K562 (cell line): Measurements from ENCODE around the gene IGDCC3. TPM values are rescaled to one million over a fixed set of nuclear protein-coding genes. Genes with fewer than 3 reads are reported as not detected.

ENCODE experiments used
- ATAC-seq: fragments of 200-7000 bp; cut with Tn5 transposase; 3 replicates; pipeline ENCODE4 v1.9.1; 2020; ENCODE audit warnings: moderate library complexity
- BruUV-seq: library from RNA; stranded (reverse); fragments of 400-500 nt; replicated peaks from 2 replicates; lab custom pipeline; 2021; lab: Mats Ljungman, UMichigan
- CTCF ChIA-PET: fragments of 300-600 bp; formaldehyde crosslinking; extraction: SDS; loops from one replicate; lab custom pipeline; 2021; ENCODE audit warnings: low intra/inter-chr PET ratio; lab: Yijun Ruan, JAX
- POLR2A ChIA-PET: fragments of 300-600, 350-650 bp; sonication (Branson Sonifier 250); formaldehyde crosslinking; extraction: SDS; loops from one replicate; lab custom pipeline; 2021; ENCODE audit warnings: antibody characterized with exemption, inconsistent platforms; lab: Yijun Ruan, JAX
- DNase-seq, 4 experiments: peaks; one replicate each; pipeline versions ENCODE4 v3.0.0 to v3.0.0-alpha.2; 2011 to 2018; ENCODE audit warnings: low spot score in 3 of 4, mixed read lengths in 3 of 4; ENCODE audit errors: extremely low read depth in 1 of 4
- FAIRE-seq: peaks from 2 replicates; lab custom pipeline; 2011; peaks lifted over from hg19 to GRCh38; lab: Jason Lieb, UNC
- H2AFZ ChIP-seq: 2 replicates; pipeline ENCODE4 v1.6.0; 2011; ENCODE audit warnings: low read depth, low read length, control low read depth, inconsistent platforms
- H3K27ac ChIP-seq: fragments of 200-600 bp; 3 replicates; pipeline ENCODE4 v1.8.0; 2011; ENCODE audit warnings: low read depth, mild to moderate bottlenecking, control low read depth, inconsistent platforms, low read length, moderate library complexity, mixed read lengths; ENCODE audit errors: extremely low read depth
- H3K27me3 ChIP-seq, 2 experiments: fragments of 300-600 bp in 1 of 2; 2 replicates in 1 of 2; 3 replicates in 1 of 2; pipeline versions ENCODE4 v1.6.0 to v1.8.0; 2011; ENCODE audit warnings: inconsistent platforms in 2 of 2, low read length in 2 of 2, mild to moderate bottlenecking in 1 of 2, mixed read lengths in 1 of 2, moderate library complexity in 1 of 2; ENCODE audit not compliant: control insufficient read depth in 2 of 2, insufficient read depth in 2 of 2
- H3K36me3 ChIP-seq: fragments of 300-600 bp; 3 replicates; pipeline ENCODE4 v1.8.0; 2011; ENCODE audit warnings: mild to moderate bottlenecking, low read length, inconsistent platforms; ENCODE audit not compliant: control insufficient read depth, insufficient read depth
- H3K4me1 ChIP-seq, 2 experiments: fragments of 200-600 bp in 1 of 2; replicated peaks in 1 of 2; 2 replicates in 1 of 2; 3 replicates in 1 of 2; pipeline versions ENCODE4 v1.5.1 to v1.8.0; 2011; ENCODE audit warnings: inconsistent platforms in 2 of 2, low read length in 2 of 2, mild to moderate bottlenecking in 1 of 2, mixed read lengths in 1 of 2, moderate library complexity in 1 of 2; ENCODE audit not compliant: control insufficient read depth in 2 of 2, insufficient read depth in 2 of 2
- H3K4me2 ChIP-seq: 2 replicates; pipeline ENCODE4 v1.6.1; 2011; ENCODE audit warnings: low read length, control low read depth, inconsistent platforms, mixed read lengths; ENCODE audit not compliant: insufficient read depth
- H3K4me3 ChIP-seq: fragments of 200-600 bp; sonication (generic), shearing (Covaris generic); 2 replicates; pipeline ENCODE4 v1.5.1; 2016; ENCODE audit warnings: control low read depth, inconsistent platforms
- H3K79me2 ChIP-seq: fragments of 200-600 bp; 3 replicates; pipeline ENCODE4 v1.8.0; 2011; ENCODE audit warnings: low read length, inconsistent platforms; ENCODE audit not compliant: control insufficient read depth, insufficient read depth
- H3K9ac ChIP-seq, 2 experiments: 2 replicates each; pipeline versions ENCODE4 v1.6.0 to v1.6.1; 2011; ENCODE audit warnings: low read depth in 2 of 2, low read length in 2 of 2, control low read depth in 1 of 2, inconsistent platforms in 1 of 2, mild to moderate bottlenecking in 1 of 2, mixed read lengths in 1 of 2; ENCODE audit not compliant: insufficient read depth in 1 of 2
- H3K9me1 ChIP-seq: one replicate; pipeline ENCODE4 v1.6.0; 2011; ENCODE audit warnings: inconsistent platforms, mild to moderate bottlenecking, low read length, moderate library complexity; ENCODE audit not compliant: control insufficient read depth, insufficient read depth
- H3K9me3 ChIP-seq: replicated peaks from 2 replicates; pipeline ENCODE4 v1.5.1; 2011; ENCODE audit warnings: low read depth, low read length, inconsistent platforms; ENCODE audit not compliant: control insufficient read depth, insufficient read depth
- H4K20me1 ChIP-seq: replicated peaks from 2 replicates; pipeline ENCODE4 v1.6.1; 2011; ENCODE audit warnings: low read length, inconsistent platforms, mixed read lengths; ENCODE audit not compliant: control insufficient read depth, insufficient read depth
- EHMT2 ChIP-seq: fragments of 450-650 bp; IDR thresholded peaks from 2 replicates; pipeline ENCODE4 v1.6.1; 2018; ENCODE audit warnings: antibody characterized with exemption
- GABPB2 ChIP-seq: fragments of 250-450 bp; sonication (Bioruptor Pico); conservative IDR thresholded peaks from 2 replicates; pipeline ENCODE4 v1.5.1; 2021; ENCODE audit warnings: mild to moderate bottlenecking
- IFI16 ChIP-seq: fragments of 250-450 bp; sonication (Bioruptor Pico); IDR thresholded peaks from 2 replicates; pipeline ENCODE4 v2.1.2; 2022; ENCODE audit warnings: mild to moderate bottlenecking, inconsistent platforms
- NELFE ChIP-seq: IDR thresholded peaks from 2 replicates; pipeline ENCODE4 v1.6.1; 2011; ENCODE audit warnings: mild to moderate bottlenecking; ENCODE audit not compliant: insufficient read depth, insufficient read length
- PML ChIP-seq: IDR thresholded peaks from 2 replicates; pipeline ENCODE4 v1.6.1; 2012; ENCODE audit warnings: low read length, inconsistent platforms
- POLR2A ChIP-seq: fragments of 450-650 bp; conservative IDR thresholded peaks from 2 replicates; pipeline ENCODE4 v1.6.1; 2016
- POLR2AphosphoS5 ChIP-seq: IDR thresholded peaks from 2 replicates; pipeline ENCODE4 v1.6.1; 2011; ENCODE audit warnings: mild to moderate bottlenecking, low read depth, low read length, moderate library complexity; ENCODE audit not compliant: control insufficient read depth, insufficient read depth
- PTRF ChIP-seq: fragments of 450-650 bp; IDR thresholded peaks from 2 replicates; pipeline ENCODE4 v1.6.1; 2016; ENCODE audit warnings: mild to moderate bottlenecking, missing genetic modification characterization, missing compliant biosample characterization
- RBFOX2 ChIP-seq: fragments of 200-400 bp; formaldehyde crosslinking; IDR thresholded peaks from 2 replicates; pipeline ENCODE4 v1.6.1; 2017; ENCODE audit warnings: low read depth, mild to moderate bottlenecking, low read length, moderate library complexity
- RFX7 ChIP-seq: fragments of 250-450 bp; sonication (Bioruptor Pico); IDR thresholded peaks from 2 replicates; pipeline ENCODE4 v1.5.1; 2021; ENCODE audit warnings: mild to moderate bottlenecking
- SLC30A9 ChIP-seq: fragments of 250-450 bp; sonication (Bioruptor Pico); IDR thresholded peaks from 2 replicates; pipeline ENCODE4 v1.8.0; 2022; ENCODE audit warnings: mild to moderate bottlenecking, moderate library complexity
- SMAD4 ChIP-seq: fragments of 250-450 bp; sonication (Bioruptor Pico); conservative IDR thresholded peaks from 2 replicates; pipeline ENCODE4 v1.8.0; 2021; ENCODE audit warnings: inconsistent platforms, mild to moderate bottlenecking, moderate library complexity
- SUPT5H ChIP-seq: fragments of 450-650 bp; IDR thresholded peaks from 2 replicates; pipeline ENCODE4 v1.6.1; 2016
- TAF1 ChIP-seq: IDR thresholded peaks from 2 replicates; pipeline ENCODE4 v1.6.1; 2011; ENCODE audit warnings: mild to moderate bottlenecking, low read length, moderate library complexity; ENCODE audit not compliant: insufficient read depth, control insufficient read depth, severe bottlenecking; ENCODE audit errors: extremely low read depth
- TBP ChIP-seq: optimal IDR thresholded peaks from 2 replicates; pipeline ENCODE3; 2011; ENCODE audit warnings: low read depth, low read length, improper control_type of control experiment
- YY1 ChIP-seq, 3 experiments: IDR thresholded peaks; 2 replicates each; pipeline ENCODE4 v1.6.1; 2011; ENCODE audit warnings: low read length in 2 of 3, mild to moderate bottlenecking in 2 of 3, moderate library complexity in 2 of 3, borderline replicate concordance in 1 of 3, control low read depth in 1 of 3, low read depth in 1 of 3; ENCODE audit not compliant: insufficient read depth in 3 of 3, insufficient replicate concordance in 2 of 3, control insufficient read depth in 1 of 3, insufficient read length in 1 of 3; ENCODE audit errors: extremely low read depth in 1 of 3
- ZNF431 ChIP-seq: sonication (generic); formaldehyde crosslinking; IDR thresholded peaks from 2 replicates; pipeline ENCODE4 v1.8.0; 2022; ENCODE audit warnings: mild to moderate bottlenecking, missing genetic modification reagents
- WGBS: fragments of 100-300 bp; shearing (Covaris generic); methylation state at CpG from one replicate; pipeline ENCODE4 v1.1.6; 2016; ENCODE audit warnings: low coverage, mixed read lengths; ENCODE audit not compliant: insufficient coverage; ENCODE audit errors: missing lambda C conversion rate; 5-methylcytosine and 5-hydroxymethylcytosine counted together
- in situ Hi-C: fragments of 300-500 bp; cut with MboI; formaldehyde crosslinking; loops from 4 replicates; pipeline ENCODE4 v1.15.0; 2018; ENCODE audit warnings: inconsistent platforms, mixed read lengths
- intact Hi-C: fragments of 100-400 bp; cut with micrococcal nuclease; formaldehyde crosslinking; loops from 2 replicates; pipeline ENCODE4 v1.14.2; 2022
- polyA plus RNA-seq, 8 experiments: library from polyadenylated mRNA; depleted of rRNA in 4 of 8; stranded (reverse) in 5 of 8; unstranded in 3 of 8; fragments of >200 nt; fragmentation: Nextera tagmentation in 2 of 8; fragmentation: Illumina TruSeq in 1 of 8; extraction: Ambion mirVana in 2 of 8; extraction: Trizol in 1 of 8; gene quantifications; 2 replicates each; pipeline versions ENCODE4 v1.2.1 to v1.2.3, GENCODE V29; 2011 to 2014; ENCODE audit warnings: inconsistent platforms in 1 of 8, missing spikeins in 1 of 8
- total RNA-seq, 7 experiments: library from RNA; depleted of rRNA in 6 of 7; stranded (reverse); fragments of >200 nt in 6 of 7; fragmentation: Illumina TruSeq in 2 of 7; extraction: Trizol in 2 of 7; gene quantifications; 2 replicates each; pipeline versions ENCODE4 v1.2.1 to v1.2.3, GENCODE V29; 2011 to 2021; ENCODE audit warnings: low replicate concordance in 1 of 7
- TF ChIP-seq, protein P1 (sequence below): fragments of 450-650 bp; IDR thresholded peaks from 2 replicates; pipeline ENCODE4 v1.6.1; 2018; ENCODE audit warnings: mild to moderate bottlenecking, low read depth; ENCODE audit not compliant: partially characterized antibody
- TF ChIP-seq, protein P2 (sequence below): fragments of 450-650 bp; conservative IDR thresholded peaks from 2 replicates; pipeline ENCODE4 v1.6.1; 2016; ENCODE audit warnings: missing genetic modification characterization, low read depth, mild to moderate bottlenecking, control low read depth, missing compliant biosample characterization

The IGDCC3 gene
- total and polyA plus RNA-seq, 9 of the 15 experiments (the other 6 are each of a cell fraction or from before 2014, with no cell fraction given) = not detected

DNA sequence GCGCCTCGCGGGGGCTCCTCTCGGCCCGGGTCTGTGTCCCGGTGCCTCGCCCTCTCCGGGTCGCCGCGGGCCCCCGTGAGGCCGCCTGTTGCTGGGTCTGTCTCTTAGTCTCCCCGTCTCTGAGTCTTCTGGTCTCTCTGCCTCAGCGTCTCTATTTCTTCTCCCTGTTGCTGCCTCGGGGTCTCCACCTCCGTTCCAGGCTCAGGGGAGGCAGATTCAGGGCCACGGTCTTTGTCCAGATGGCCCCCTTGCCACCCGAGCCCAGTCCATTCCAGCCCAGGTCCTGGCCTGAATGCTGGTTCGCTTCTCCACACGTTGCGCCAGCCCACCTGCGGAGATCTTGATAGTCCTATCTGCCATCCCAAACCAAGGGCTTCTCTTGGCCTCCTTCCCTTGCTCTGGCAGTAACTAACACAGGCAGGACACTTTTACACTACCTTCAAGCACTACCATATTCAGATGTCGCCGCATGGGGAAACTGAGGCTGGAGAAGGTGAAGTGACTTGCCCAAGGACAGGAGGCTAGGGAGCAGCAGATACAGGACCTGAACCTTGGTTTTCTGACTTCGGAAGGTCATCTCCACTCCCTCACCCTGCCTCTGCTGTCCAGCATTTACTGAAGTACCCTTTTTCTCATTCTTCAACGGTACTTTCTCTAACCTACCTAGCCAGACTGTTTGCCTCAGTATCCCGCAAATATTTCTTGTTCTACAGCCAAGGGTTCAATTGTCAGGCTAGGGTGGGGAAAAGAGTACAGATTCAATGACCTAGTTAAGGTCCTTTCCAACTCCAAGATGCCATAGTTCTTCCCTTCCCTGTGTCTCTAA, 45.6 kb upstream of the IGDCC3 start:
- Histone ChIP-seq H3K9me3 (no peaks in the 10 kb centered on the region), H3K27ac (no peak overlapping the region), H3K9ac (peak overlapping the region in 1 of 2 experiments; percentile 57; a peak in 2 of 4 replicates), H3K4me1 (peaks cover 21 to 30% of the 10 kb centered on the region in 2 experiments; a peak in 4 of 5 replicates), H3K4me3 (peak overlapping the region; percentile 32), H3K27me3 (peaks cover 16 to 34% of the 10 kb centered on the region in 2 experiments; a peak in 3 of 5 replicates), H3K36me3 (no peaks in the 10 kb centered on the region), H3K9me1 (peaks cover 3% of the 10 kb centered on the region), H2AFZ (peak overlapping the region; percentile 49), H4K20me1 (peaks cover 9% of the 10 kb centered on the region; the same call in 1 of the 2 replicates), H3K4me2 (peak overlapping the region; percentile 22), H3K79me2 (no peaks in the 10 kb centered on the region)
- 4% methylated on average over 25 of the region's 28 CpGs for WGBS
- ChIA-PET CTCF (no interaction called here), POLR2A (no interaction called here)
- 0 out of 3 replicates have a peak, but pooled peaks have one; percentile 9 for ATAC-seq
- TSS peak; percentile 86 for BruUV-seq
- DNase-seq = peak in 3 of 4 experiments; percentile 33 to 45 (median 42)
- in situ Hi-C loops = no loop called here
- intact Hi-C loops = no loop called here
- peak; percentile 63 for FAIRE-seq
- TF ChIP-seq, protein P1, sequence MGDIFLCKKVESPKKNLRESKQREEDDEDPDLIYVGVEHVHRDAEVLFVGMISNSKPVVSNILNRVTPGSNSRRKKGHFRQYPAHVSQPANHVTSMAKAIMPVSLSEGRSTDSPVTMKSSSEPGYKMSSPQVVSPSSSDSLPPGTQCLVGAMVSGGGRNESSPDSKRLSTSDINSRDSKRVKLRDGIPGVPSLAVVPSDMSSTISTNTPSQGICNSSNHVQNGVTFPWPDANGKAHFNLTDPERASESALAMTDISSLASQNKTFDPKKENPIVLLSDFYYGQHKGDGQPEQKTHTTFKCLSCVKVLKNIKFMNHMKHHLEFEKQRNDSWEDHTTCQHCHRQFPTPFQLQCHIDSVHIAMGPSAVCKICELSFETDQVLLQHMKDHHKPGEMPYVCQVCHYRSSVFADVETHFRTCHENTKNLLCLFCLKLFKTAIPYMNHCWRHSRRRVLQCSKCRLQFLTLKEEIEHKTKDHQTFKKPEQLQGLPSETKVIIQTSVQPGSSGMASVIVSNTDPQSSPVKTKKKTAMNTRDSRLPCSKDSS = no peak
- peak; percentile 73 for TF ChIP-seq POLR2A
- TF ChIP-seq YY1 (IDR thresholded peaks at IDR 0.05; ENCODE audit: borderline replicate concordance in 1 of 3, control insufficient read depth in 1 of 3, extremely low read depth in 1 of 3, insufficient read depth in 3 of 3, insufficient read length in 1 of 3, insufficient replicate concordance in 2 of 3, low read depth in 1 of 3, low read length in 2 of 3) = no peak
- TF ChIP-seq TAF1 = peak; percentile 26
- TF ChIP-seq POLR2AphosphoS5 = peak; percentile 75; the same call in 1 of the 2 replicates
- TF ChIP-seq NELFE = no peak
- no peak for TF ChIP-seq EHMT2
- no peak for TF ChIP-seq SMAD4 (CRISPR knock-in tag)
- TF ChIP-seq, protein P2, sequence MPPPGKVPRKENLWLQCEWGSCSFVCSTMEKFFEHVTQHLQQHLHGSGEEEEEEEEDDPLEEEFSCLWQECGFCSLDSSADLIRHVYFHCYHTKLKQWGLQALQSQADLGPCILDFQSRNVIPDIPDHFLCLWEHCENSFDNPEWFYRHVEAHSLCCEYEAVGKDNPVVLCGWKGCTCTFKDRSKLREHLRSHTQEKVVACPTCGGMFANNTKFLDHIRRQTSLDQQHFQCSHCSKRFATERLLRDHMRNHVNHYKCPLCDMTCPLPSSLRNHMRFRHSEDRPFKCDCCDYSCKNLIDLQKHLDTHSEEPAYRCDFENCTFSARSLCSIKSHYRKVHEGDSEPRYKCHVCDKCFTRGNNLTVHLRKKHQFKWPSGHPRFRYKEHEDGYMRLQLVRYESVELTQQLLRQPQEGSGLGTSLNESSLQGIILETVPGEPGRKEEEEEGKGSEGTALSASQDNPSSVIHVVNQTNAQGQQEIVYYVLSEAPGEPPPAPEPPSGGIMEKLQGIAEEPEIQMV (tag) = no peak
- 0 out of 2 replicates have a peak, but pooled peaks have one; percentile 37 for TF ChIP-seq SUPT5H
- no peak for TF ChIP-seq GABPB2 (CRISPR knock-in tag)
- TF ChIP-seq TBP = peak; percentile 77
- TF ChIP-seq SLC30A9 (CRISPR knock-in tag) = no peak
- no peak for TF ChIP-seq RFX7
- TF ChIP-seq ZNF431 (CRISPR knock-in tag) = no peak
- no peak for TF ChIP-seq IFI16 (CRISPR knock-in tag)
- peak; percentile 39; the same call in 1 of the 2 replicates for TF ChIP-seq RBFOX2
- peak; percentile 46; the same call in 1 of the 2 replicates for TF ChIP-seq PML
- no peak for TF ChIP-seq PTRF (tag)
